G401 (cell line): ENCODE results near the gene SYAP1. TPM values are rescaled to one million over a fixed set of nuclear protein-coding genes. Genes with fewer than 3 reads are reported as not detected.
"Not testable (repeated sequence)": the region's sequence is repeated elsewhere in the genome, so short reads cannot be mapped to it uniquely, and the experiment has no call there.

Source experiments
- DNase-seq: peaks from one replicate; pipeline ENCODE4 v3.0.0-alpha.2; 2015; ENCODE audit warnings: low spot score
- in situ Hi-C: cut with HindIII; loops from 2 replicates; pipeline ENCODE4 v1.10.0; 2016; ENCODE audit warnings: low sequenced_read_pairs, mixed read lengths
- total RNA-seq: library from RNA; depleted of rRNA; stranded (reverse); fragments of >200 nt; shearing (Covaris generic); gene quantifications from 2 replicates; pipeline ENCODE4 v1.2.3, GENCODE V29; 2014

Gene SYAP1
- total RNA-seq, 1 experiment from 2014 or later: 25.0 TPM

DNA sequence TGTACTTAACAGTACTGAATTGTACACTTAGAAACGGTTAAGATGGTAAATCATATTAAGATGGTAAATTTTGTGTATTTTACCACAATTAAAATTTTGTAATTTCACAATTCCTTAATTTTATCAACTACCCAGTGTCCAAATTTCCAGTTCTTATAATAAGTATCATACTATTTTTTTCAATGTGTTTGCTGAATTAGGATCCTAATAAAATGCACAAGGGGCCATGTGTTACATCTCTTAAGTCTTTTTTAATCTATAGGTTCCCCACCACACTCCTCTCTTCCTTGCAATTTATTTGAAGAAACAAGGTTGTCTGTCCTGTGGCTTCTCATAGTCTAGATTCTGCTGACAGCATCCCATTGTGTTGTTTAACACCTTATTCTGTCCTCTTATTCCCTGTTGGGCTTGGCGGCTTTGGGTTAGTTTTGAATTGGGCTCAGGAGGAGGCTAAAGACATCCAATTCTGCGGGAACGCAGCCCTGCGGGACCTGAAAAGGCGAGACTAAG, 533 bp upstream of the SYAP1 start:
- in situ Hi-C loops: no loop called here

DNA sequence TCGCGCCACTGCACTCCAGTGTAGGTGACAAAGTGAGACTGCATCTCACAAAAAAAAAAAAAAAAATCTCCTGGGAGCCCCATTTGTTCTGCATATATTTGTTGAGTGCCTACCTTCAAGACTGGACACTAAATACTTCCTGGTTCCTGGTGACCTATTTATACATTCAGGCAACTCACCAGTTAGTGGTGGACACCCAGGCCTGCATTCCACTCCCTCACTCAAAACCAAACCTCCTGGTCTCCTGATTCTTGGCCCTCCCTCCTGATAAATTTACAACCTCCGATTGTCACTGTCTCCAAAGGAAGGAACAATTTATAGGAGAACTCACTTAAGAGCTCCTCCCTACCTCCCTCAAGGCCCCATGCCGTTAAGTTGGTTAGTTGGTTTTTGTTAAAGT, 3.1 kb downstream of the SYAP1 start:
- in situ Hi-C loops: no loop called here
- DNase-seq: no peak

More for the DNA sequence above, 533 bp upstream of the SYAP1 start:
- DNase-seq: no peak

DNA sequence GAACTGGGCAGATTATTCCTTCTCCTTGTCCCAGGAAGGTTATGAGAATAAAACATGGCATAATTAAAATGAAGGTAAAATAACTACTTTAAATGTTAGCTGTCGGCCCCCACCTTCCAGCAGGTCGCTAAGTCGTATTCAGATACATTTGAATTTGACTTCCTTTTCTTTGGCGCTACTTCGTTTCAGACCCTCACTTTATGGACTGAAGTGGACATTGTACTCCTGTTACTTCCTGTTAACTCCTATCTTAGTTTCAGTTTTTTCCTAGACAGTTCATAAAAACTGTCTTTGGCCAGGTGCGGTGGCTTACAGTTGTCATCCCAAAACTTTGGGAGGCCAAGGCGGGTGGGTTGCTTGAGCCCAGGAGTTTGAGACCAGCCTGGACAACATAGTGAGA, 5.7 kb downstream of the SYAP1 start:
- DNase-seq: no peak
- in situ Hi-C loops: no loop called here

DNA sequence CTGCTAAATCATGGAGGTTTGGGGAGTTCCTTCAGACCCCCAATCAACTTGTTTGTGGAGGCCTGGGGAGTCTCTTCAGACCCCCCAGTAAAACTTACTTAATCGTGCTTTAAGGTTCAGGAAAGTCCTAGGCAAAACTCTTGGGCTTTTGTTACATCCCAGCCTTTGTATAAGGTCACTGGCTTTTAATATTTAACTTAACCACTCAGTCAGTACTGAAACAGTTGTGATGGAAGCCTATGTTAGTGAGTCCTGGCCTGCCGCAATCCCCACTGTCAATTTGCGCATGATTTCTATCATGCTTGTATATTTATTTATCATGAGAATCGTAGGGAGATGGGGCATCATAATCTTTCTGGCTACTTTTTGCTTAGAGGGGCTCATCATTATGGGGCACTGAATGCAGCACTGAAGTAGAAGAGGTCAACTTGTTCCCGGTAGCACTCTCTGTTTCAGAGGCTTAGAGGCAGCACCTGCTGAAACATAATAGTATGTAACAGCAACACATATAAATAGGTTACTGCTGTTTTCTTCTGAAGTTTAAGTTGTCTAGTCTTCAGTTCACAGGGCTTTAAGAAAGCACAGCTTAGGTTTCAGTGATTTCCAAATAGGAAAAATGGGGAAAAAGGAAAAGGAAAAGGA, 7.1 kb downstream of the SYAP1 start:
- DNase-seq, in situ Hi-C loops: not testable (repeated sequence)

DNA sequence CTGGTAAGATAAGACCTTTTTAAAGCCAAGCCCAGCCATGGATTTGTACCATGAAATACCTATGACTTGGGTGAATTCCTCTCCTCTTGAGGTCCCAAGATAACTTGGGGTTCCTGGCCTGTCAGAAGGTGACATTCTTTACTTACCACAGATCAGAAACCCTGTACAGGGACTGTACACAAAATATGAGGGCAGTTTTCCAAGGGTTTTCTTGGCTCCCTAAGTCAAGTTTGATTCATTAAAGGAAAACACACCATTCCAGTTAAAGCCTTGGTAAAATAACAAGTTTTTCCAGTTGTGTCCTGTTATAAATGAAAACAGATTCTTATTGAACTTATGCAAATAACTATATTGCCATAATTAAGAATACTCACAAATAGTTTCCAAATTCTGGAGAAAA, 8.2 kb downstream of the SYAP1 start:
- no peak for DNase-seq
- in situ Hi-C loops: no loop called here

DNA sequence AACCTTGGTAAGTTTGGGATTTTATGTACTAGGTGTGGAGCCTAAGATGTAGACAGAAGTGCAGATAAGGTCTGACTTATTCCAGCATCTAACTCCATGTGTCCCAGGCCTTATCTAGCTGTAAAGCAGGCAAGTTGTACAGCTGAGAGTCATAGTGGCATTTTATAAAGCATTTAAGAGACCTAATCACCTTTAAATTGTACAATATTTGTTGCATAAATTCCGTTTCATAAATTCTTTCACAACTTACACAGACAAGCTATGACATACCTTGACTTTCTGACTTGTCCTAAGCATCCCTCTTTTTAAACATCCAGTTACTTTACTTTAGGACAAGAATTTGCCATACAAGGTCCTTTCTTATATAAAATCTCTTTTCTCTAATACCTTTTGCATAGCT, 11.0 kb downstream of the SYAP1 start:
- no peak for DNase-seq

DNA sequence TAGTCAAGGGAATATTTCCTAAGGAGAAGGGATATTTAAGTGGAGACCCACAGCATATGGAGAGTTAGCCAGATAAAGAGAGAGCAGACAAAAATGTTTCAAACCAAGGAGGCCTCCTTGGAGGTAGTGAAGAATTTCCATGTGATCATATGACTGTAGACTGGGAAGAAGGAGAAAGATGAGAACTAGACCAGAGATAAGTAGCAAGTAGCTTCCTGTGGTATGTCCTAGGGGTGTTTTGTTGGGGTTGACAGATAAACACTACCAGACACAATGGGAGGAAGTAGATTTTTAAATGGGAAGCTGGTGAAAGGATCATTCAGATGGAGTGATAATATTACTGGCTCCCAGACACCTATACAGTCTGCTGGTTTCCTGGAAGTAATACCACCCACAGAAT, 13.6 kb downstream of the SYAP1 start:
- DNase-seq: no peak
- in situ Hi-C loops: no loop called here

More for the DNA sequence above, 11.0 kb downstream of the SYAP1 start:
- in situ Hi-C loops: no loop called here

DNA sequence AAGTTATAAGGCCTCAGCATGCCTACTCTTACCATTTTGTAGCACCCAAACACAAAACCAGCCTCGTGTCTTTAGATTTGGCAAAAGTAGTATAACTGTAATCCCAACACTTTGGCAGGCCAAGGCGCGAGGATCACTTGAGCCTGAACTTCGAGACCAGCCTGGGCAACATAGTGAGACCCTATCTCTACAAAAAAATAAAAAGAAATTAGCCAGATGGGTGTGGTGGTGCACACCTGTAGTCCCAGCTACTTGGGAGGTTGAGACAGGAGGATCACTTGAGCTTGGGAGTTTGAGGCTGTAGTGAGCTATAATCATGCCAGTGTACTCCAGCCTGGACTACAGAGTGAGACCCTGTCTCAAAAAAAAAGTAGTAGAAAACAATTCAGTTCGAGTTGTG, 17.6 kb downstream of the SYAP1 start:
- in situ Hi-C loops: no loop called here

DNA sequence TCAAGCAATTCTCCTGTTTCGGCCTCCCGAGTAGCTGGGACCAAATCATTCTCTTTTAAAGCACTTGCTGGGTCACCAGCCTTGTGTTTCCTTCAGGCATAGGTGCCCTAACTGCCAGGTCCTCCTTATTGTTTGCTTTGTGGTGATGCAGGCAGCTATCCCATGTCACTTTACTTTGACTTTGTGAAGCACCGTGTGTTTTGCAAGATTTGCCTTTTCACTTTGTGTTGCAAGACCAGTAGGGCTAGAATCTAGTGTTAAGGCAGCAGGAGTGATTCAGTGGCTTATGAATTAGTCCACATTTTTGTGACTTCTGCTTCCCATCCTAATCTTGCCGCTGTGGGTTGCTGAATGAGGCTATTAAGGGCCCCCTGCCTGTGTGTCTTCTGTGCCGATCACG, 20.2 kb downstream of the SYAP1 start:
- DNase-seq: no peak
- in situ Hi-C loops: no loop called here

More for the DNA sequence above, 17.6 kb downstream of the SYAP1 start:
- no peak for DNase-seq

DNA sequence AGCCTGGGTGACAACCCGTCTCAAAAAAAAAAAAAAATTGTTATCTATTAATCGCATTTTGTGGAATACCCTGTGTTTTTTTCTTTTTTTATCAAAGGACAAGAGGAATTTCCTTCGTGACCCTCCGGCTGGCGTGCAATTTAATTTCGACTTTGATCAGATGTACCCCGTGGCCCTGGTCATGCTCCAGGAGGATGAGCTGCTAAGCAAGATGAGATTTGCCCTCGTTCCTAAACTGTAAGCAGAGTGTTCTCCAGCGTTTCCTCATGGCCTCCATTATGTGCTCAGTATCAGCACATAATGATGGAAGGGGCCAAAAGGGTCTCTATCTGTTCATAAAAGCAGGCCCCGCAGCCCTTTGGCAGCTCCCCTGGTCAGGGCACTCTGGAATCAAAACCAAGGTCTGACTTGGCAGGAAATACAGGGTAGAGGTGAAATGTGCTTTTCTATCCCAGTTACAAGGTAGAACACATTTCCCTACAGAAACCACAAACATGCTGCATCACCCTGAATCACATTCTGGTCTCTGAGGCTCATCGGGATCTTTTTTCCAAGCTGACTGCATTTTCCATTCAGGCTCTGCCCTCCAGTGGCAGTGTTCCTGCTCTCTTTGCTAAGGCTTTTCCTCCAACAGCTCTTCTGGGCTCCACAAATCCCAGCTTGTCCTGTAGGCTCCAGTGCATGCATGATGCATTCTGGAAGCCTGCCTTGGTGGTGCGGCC, 24.4 kb downstream of the SYAP1 start:
- DNase-seq: no peak
- in situ Hi-C loops: no loop called here

DNA sequence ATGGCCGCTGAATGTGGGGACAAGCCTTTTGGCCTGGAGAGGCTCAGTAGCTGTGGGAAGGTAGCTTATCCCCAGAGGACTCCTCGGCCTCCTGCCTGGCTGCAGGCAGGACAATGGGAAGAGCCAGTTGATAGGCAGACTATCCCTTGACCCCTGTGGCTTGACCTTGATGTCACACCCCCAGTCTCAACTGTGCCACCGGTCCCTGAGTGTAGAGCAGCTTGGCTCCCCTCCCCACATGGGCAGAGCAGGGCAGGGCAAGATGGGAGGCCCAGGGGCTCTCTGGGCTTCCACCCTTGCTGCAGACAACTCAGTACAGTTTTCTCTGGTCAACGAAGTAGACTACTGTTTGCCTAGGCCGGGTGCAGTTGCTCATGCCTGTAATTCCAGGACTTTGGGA, 25.7 kb downstream of the SYAP1 start:
- in situ Hi-C loops: no loop called here
- DNase-seq: no peak

DNA sequence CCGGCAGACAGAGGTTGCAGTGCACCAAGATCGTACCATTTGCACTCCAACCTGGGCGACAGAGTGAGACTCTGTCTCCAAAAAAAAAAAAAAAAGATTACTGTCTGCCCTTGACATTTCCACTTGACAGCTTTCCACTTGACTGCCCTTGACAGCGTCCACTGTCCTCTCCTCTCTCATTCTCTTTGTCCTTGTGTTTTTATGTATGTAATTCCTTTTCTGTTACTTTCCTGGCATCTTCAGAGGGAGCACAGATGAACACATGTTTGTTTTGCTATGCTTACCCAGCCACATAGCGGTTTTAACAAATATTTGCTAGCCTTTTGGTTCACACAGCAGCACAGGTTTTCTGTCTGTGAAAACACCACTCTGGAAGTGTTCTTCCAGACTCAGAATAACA, 26.2 kb downstream of the SYAP1 start:
- in situ Hi-C loops: no loop called here
- DNase-seq: no peak

DNA sequence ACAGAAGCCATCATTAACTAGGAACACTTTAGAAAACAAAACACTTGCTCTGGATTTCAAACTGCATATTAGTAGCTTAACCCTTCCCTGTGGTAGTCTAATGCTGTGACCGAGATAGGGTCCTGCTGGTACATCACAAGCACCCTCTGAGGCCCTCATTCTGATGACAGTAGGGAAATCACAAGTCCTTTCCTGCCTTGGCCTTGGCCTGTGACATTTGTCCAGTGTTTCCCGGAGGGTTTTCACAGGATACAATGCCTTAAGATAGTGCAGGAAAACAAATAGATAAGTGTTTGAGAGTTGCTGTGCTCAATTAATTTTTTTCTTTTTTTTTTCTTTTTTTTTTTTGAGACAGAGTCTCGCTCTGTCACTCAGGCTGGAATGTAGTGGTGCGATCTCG, 29.0 kb downstream of the SYAP1 start:
- DNase-seq: no peak
- in situ Hi-C loops: no loop called here

DNA sequence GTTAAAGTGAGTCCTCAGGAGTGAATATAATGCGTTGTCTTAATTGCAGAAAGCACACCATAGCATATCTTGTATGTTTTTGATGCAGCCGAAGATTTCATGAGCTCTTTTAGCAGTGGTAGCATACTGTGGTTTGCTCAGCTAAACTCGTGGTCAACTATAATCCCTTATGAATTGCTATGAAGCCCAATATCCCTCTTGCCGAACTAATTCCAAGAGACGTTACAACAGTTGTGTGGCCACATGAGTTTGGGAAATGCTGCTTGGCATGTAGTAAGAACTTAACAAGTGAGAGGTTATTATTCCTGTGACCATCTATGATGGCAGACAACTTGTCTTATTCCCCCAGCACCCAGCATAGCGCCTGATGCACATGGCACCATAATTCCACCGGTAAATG, 30.7 kb downstream of the SYAP1 start:
- in situ Hi-C loops: no loop called here
- DNase-seq: no peak

DNA sequence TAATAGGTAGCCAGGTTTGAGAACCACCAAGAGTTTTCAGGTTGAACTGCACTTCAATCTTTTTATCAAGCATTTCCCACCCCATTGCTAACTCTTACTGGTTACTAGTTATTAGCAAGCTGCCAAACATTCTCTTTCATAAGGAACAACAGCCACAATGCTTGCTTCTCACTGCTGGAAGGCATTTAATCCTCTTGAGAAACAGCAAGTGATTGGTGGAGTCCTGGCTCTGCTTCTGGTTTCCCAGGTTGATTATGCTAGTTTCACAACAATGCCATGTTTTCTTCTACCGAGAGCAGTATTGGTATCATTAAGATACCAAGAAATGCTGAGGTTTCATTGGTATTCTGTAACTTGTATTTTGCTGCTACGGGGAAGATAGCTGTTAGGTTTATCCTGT, 34.6 kb downstream of the SYAP1 start:
- in situ Hi-C loops: no loop called here
- no peak for DNase-seq

DNA sequence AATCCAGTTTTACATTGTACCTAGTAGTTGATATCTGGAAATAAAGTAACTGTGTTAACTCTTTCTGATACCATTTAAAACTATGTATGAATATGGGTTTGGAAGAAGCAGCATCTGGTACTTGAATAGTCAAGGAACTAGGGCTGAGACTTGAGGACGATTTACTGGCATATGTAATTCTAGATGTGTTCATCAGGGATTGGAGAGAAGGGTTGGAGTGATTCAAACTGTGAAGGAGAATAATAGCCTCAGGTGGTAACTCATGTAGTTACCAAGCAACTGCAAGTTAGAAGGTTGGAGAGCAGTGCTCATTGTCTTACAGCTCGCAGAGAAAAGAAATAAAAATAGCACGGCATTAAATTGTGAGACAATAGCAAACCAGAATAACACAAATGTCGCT, 37.3 kb downstream of the SYAP1 start:
- in situ Hi-C loops: no loop called here
- DNase-seq: no peak

DNA sequence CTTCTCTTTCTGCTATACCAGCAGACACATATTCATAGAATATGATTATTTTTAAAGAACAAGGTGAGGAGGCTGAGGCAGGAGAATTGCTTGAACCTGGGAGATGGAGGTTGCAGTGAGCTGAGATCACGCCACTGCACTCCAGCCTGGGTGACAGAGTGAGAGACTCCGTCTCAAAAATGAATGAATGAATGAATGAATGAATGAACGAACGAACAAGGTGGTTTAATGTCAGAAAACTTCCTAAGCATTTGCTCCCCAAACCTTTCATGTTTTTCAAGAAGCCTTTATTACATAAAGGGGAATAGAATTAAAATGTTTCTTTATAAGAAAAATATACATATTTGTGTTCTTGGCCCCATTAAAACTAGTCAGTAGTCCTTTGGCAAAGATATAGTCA, 42.1 kb downstream of the SYAP1 start:
- in situ Hi-C loops, DNase-seq: not testable (repeated sequence)

DNA sequence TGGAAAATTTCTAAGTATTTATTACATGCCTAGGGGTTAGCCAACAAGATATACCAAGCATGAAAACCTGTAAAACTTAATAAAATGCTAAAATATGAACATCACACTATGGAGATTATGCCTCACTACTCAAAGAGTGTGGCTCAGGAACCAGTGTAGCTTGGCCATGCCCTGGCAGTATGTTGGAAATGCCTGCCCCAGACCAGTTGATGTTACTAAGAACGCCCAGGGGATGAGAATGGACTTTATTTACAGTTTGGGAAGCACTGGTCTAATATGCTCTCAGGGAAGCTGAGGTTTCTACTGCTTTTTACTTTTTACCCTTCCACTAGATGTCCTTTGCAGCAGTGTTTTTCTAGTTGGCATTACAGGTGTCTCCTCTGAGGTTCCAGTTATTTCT, 43.2 kb downstream of the SYAP1 start:
- no peak for DNase-seq
- in situ Hi-C loops: no loop called here

DNA sequence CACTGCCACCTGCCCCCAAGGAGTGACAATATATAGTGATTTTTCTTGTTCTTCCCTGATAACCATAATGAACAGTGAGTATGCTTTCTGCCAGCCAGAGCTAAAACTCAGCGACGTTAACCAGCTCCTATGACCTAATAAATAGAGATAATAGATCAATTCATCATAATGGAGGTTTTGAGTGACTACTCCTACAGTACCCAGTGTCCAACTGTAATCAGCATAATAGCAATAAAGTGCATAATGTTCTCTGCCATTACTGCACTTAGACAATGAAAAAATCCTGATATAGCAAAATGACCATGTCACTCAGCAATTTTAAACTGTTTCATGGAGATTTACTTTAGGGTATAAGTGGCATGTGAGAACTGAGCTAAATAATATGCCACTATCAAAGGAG, 46.2 kb downstream of the SYAP1 start:
- in situ Hi-C loops: no loop called here
- DNase-seq: no peak

DNA sequence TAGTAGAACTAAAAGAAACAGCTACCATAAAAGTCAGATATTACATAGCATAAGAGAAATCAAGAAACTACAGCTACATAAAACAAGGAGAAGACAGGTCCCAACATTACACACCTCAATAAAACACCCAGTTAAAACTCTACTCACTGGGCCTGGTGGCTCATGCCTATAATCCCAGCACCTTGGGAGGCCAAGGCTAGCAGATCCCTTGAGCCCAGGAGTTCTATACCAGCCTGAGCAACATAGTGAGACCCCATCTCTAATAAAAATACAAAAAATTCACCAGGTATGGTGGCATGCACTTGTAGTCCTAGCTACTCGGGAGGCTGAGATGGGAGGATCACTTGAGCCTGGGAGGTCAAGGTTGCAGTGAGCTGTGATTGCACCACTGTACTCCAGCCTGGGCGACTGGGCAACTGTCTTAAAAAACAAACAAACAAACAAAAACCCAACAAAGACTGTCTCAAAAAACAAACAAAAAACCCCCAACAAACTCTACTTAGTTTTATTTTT, 51.6 kb downstream of the SYAP1 start:
- in situ Hi-C loops: no loop called here
- DNase-seq: no peak
